ENCODE results near the gene NDUFV1.

DNA sequence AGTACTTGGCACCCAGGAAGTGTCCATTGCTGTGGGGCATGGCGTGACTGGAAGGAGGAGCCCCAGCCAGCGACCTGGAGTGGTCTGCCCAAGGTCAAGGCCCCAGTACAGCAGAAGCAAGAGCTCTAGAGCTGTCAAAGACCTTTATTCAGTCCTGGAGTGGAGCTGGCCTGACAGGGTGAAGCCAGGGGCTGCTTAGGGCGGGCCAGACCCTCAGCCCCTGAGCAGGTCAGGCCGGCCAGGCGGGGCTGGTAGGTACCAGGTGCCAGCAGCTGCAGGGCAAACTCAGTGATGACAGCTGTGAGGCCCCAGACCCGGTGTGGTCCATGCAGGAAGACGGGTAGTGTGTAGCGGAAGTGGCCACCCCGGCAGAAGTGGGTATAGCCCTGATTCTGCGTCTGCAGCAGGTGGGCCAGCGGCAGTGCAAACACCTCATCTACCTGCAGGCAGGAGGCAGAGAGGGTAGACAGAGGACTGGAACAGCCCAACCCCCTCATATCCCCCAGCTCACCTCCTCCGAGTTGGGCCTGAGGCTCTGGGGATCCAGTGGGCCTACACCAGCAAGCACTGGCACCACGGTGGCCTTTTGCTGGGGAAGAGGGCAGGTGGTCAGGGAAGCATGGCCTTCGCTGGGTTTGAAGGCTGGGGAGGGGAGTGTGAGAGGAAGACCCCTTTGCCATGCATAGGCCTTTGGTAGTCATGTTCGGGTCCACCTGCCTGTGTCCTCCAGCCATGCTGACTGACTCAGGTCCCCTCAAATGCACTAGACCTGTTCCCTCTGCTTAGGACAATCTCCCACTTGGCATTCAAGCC is 21.3 kb downstream of the NDUFV1 start:
- TF ChIP-seq, protein P1, sequence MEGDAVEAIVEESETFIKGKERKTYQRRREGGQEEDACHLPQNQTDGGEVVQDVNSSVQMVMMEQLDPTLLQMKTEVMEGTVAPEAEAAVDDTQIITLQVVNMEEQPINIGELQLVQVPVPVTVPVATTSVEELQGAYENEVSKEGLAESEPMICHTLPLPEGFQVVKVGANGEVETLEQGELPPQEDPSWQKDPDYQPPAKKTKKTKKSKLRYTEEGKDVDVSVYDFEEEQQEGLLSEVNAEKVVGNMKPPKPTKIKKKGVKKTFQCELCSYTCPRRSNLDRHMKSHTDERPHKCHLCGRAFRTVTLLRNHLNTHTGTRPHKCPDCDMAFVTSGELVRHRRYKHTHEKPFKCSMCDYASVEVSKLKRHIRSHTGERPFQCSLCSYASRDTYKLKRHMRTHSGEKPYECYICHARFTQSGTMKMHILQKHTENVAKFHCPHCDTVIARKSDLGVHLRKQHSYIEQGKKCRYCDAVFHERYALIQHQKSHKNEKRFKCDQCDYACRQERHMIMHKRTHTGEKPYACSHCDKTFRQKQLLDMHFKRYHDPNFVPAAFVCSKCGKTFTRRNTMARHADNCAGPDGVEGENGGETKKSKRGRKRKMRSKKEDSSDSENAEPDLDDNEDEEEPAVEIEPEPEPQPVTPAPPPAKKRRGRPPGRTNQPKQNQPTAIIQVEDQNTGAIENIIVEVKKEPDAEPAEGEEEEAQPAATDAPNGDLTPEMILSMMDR (IDR thresholded peaks at IDR 0.05): no peak
- no peak for TF ChIP-seq POLR2A (IDR thresholded peaks at IDR 0.05)

Data from breast epithelium (tissue), 3 donors.